ENCODE measurements around the gene SLC6A6. TPM values are rescaled to one million over a fixed set of nuclear protein-coding genes. Genes with fewer than 3 reads are reported as not detected.

The SLC6A6 gene
- total RNA-seq, 1 donor from 2014 or later = 32.9 TPM

DNA sequence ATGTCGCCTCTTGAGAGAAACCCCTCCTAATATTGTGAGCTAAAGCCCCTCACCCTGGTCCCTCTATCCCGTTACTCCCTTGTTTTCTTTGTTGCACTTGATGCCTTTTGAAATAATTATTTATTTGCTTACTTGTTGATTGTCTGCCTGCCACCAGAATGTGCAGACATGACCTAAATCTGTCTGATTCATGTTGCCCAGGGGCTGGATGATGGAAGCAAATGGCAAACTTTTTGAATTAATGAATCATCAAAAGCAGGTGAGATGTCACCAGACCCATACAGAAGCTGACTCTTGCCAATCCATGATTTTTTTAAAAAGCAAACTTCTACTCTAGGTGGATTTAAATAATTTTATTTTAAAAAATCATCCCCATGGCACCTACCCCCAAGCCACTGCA is 88.4 kb downstream of the SLC6A6 start:
- DNase-seq (ENCODE audit: low spot score) = no peak
- no peaks in the 10 kb centered on the region for H3K36me3 ChIP-seq

DNA sequence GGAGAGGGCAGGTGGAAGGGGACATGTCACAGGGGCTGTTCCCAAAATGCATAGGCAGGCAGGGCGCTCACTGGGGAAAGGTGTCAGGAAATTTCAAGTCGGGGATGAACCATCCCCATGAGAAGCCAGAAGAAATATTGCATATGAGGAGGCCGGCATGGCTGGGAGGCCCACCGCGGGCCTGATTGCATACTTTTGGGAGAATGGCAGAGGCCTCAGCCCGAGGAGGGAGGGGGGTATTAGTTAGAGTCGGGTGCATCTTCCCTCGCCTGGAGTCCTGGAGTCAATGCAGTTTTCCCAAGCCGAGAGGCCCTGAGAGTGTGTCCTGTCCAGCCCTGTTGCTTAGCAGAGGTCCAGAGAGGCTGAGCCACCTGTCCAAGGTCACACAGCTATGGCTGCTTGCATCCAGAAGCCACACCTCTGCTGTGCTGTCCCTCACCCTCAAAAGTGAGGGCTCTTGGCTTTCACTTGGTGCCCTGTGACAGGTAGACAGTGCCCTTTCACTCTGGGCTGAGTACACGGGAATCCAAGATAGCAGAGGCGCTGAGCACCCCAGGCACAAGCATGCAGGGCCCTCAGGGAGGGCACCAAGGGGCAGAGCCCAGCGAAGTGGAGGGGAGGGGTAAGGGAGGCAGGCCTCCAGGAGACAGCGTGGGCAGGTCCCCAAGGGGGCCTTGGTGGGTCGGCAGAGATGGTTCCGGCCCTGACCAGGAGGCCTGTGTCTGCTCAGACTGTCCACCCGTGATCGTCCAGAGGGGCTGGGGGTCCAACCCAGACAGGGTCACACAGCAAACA is 89.2 kb downstream of the SLC6A6 start:
- Mint-ChIP-seq H3K36me3 (peaks cover 2% of the 10 kb centered on the region), H3K27me3 (ENCODE audit: insufficient read depth, low read depth) (peaks cover 3% of the 10 kb centered on the region), H3K27ac (peak overlapping the region; percentile 39), H3K4me1 (no peaks in the 10 kb centered on the region), H3K9me3 (no peaks in the 10 kb centered on the region), H3K4me3 (no peak overlapping the region)
- DNase-seq (ENCODE audit: low spot score) = no peak
- H3K4me3 ChIP-seq = no peak overlapping the region
- no peak for TF ChIP-seq EZH2 (IDR thresholded peaks at IDR 0.05)
- no peak for TF ChIP-seq EZH2phosphoT487 (IDR thresholded peaks at IDR 0.05)
- TF ChIP-seq, protein P1, sequence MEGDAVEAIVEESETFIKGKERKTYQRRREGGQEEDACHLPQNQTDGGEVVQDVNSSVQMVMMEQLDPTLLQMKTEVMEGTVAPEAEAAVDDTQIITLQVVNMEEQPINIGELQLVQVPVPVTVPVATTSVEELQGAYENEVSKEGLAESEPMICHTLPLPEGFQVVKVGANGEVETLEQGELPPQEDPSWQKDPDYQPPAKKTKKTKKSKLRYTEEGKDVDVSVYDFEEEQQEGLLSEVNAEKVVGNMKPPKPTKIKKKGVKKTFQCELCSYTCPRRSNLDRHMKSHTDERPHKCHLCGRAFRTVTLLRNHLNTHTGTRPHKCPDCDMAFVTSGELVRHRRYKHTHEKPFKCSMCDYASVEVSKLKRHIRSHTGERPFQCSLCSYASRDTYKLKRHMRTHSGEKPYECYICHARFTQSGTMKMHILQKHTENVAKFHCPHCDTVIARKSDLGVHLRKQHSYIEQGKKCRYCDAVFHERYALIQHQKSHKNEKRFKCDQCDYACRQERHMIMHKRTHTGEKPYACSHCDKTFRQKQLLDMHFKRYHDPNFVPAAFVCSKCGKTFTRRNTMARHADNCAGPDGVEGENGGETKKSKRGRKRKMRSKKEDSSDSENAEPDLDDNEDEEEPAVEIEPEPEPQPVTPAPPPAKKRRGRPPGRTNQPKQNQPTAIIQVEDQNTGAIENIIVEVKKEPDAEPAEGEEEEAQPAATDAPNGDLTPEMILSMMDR (IDR thresholded peaks at IDR 0.05) = no peak
- H3F3A ChIP-seq (ENCODE audit: low read depth) = no peaks in the 10 kb centered on the region
- no peak overlapping the region for H3K4me2 ChIP-seq
- H4K20me1 ChIP-seq (ENCODE audit: low read depth) = no peaks in the 10 kb centered on the region
- no peaks in the 10 kb centered on the region for H3K9me3 ChIP-seq (ENCODE audit: low read depth)
- no peaks in the 10 kb centered on the region for H3K36me3 ChIP-seq
- H2AFZ ChIP-seq (replicated peaks) = no peak overlapping the region
- no peaks in the 10 kb centered on the region for H3K4me1 ChIP-seq
- H3K27ac ChIP-seq = no peak overlapping the region
- no peaks in the 10 kb centered on the region for H3K27me3 ChIP-seq
- H3K79me2 ChIP-seq (ENCODE audit: low read depth) = no peaks in the 10 kb centered on the region
- no peak overlapping the region for H3K9ac ChIP-seq

More for the DNA sequence above, 88.4 kb downstream of the SLC6A6 start:
- H3K27ac ChIP-seq = no peak overlapping the region
- no peaks in the 10 kb centered on the region for H4K20me1 ChIP-seq (ENCODE audit: low read depth)
- no peak overlapping the region for H3K4me3 ChIP-seq
- Mint-ChIP-seq H3K27me3 (ENCODE audit: insufficient read depth, low read depth) (peaks cover 3% of the 10 kb centered on the region), H3K4me1 (no peaks in the 10 kb centered on the region), H3K4me3 (no peak overlapping the region), H3K9me3 (no peaks in the 10 kb centered on the region), H3K36me3 (peaks cover 2% of the 10 kb centered on the region), H3K27ac (no peak overlapping the region)
- H3K79me2 ChIP-seq (ENCODE audit: low read depth) = no peaks in the 10 kb centered on the region
- TF ChIP-seq EZH2phosphoT487 (IDR thresholded peaks at IDR 0.05) (no peak), EZH2 (IDR thresholded peaks at IDR 0.05) (no peak)
- TF ChIP-seq, protein P1 (IDR thresholded peaks at IDR 0.05) = no peak
- H3K9ac ChIP-seq = no peak overlapping the region
- no peaks in the 10 kb centered on the region for H3K4me1 ChIP-seq
- no peak overlapping the region for H3K4me2 ChIP-seq
- H3K9me3 ChIP-seq (ENCODE audit: low read depth) = no peaks in the 10 kb centered on the region
- no peaks in the 10 kb centered on the region for H3F3A ChIP-seq (ENCODE audit: low read depth)
- H3K27me3 ChIP-seq = no peaks in the 10 kb centered on the region
- H2AFZ ChIP-seq (replicated peaks) = no peak overlapping the region

DNA sequence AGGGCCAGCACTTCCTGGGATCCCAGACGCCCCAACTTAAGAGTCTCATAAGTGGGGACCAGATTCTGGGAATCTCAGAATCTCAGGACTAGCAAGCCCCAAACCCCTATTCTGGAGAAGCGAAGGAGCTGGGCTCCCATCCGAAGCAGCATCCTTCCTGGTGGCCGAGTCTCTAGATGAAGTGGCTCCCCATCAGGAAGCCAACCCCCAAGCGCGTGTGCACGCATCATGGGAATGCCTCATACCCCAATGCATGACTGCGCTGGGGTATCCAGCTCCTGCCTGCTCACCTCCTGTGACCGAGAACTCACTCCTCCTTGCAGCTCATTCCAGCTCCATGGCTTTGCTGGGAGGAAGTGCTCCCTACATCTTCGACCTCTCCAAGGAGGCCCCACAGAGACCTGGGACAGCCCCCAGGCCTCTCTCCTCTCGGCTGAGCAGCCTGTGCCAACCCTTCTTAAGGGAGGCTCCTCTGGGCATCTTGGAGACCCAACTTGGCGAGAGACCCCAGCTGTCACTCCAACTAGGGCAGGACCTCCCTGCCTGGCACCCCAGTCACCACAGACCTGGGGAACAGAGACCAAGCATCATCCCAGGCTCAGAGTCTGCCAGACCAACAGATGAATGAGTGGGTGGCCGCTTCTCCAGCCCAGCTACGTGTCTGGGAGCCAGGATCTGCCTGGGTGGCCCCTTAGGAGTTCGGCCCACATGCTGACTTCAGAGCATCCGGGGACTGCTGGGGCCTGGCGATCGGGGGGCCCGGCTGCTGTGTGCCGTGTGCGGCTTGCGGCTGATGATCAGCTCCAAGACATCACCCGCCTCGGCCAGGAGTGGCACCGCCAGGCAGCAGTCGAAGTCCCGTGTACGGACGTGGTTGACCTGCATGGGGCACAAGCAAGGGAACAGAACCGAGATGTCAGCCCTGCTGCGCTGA is 90.8 kb downstream of the SLC6A6 start:
- DNase-seq (ENCODE audit: low spot score) = no peak

More for the DNA sequence above, 90.8 kb downstream of the SLC6A6 start:
- Mint-ChIP-seq H3K27ac (no peak overlapping the region), H3K9me3 (no peaks in the 10 kb centered on the region), H3K4me1 (no peaks in the 10 kb centered on the region), H3K36me3 (no peaks in the 10 kb centered on the region), H3K27me3 (ENCODE audit: insufficient read depth, low read depth) (peaks cover 3% of the 10 kb centered on the region), H3K4me3 (no peak overlapping the region)
- Histone ChIP-seq H3K36me3 (no peaks in the 10 kb centered on the region), H3K4me1 (no peaks in the 10 kb centered on the region), H3K27ac (no peak overlapping the region), H3K79me2 (ENCODE audit: low read depth) (no peaks in the 10 kb centered on the region), H3K9ac (no peak overlapping the region), H3F3A (ENCODE audit: low read depth) (no peaks in the 10 kb centered on the region), H3K27me3 (no peaks in the 10 kb centered on the region), H2AFZ (replicated peaks) (no peak overlapping the region), H3K9me3 (ENCODE audit: low read depth) (no peaks in the 10 kb centered on the region), H3K4me3 (no peak overlapping the region), H3K4me2 (no peak overlapping the region), H4K20me1 (ENCODE audit: low read depth) (no peaks in the 10 kb centered on the region)
- TF ChIP-seq EZH2 (IDR thresholded peaks at IDR 0.05) = no peak
- TF ChIP-seq, protein P1 (IDR thresholded peaks at IDR 0.05) = no peak

Measured in neural progenitor cell (in vitro differentiated cells).